Hematopoietic multipotent progenitor cell (in vitro differentiated cells): ENCODE data around the gene EHHADH. TPM values are rescaled to one million over a fixed set of nuclear protein-coding genes. Genes with fewer than 3 reads are reported as not detected.
"Not testable (repeated sequence)": the region's sequence is repeated elsewhere in the genome, so short reads cannot be mapped to it uniquely, and the experiment has no call there.

Experiments
- DNase-seq, 3 donors: peaks; one replicate each; pipeline ENCODE4 v3.0.0-alpha.2; 2011 to 2015; ENCODE audit warnings: low read depth in 2 of 3, low spot score in 2 of 3
- total RNA-seq: library from RNA; depleted of rRNA; stranded (reverse); fragments of >200 nt; gene quantifications from one replicate; pipeline ENCODE4 v1.2.3, GENCODE V29; 2012

Gene EHHADH
- total RNA-seq: 4.0 TPM

DNA sequence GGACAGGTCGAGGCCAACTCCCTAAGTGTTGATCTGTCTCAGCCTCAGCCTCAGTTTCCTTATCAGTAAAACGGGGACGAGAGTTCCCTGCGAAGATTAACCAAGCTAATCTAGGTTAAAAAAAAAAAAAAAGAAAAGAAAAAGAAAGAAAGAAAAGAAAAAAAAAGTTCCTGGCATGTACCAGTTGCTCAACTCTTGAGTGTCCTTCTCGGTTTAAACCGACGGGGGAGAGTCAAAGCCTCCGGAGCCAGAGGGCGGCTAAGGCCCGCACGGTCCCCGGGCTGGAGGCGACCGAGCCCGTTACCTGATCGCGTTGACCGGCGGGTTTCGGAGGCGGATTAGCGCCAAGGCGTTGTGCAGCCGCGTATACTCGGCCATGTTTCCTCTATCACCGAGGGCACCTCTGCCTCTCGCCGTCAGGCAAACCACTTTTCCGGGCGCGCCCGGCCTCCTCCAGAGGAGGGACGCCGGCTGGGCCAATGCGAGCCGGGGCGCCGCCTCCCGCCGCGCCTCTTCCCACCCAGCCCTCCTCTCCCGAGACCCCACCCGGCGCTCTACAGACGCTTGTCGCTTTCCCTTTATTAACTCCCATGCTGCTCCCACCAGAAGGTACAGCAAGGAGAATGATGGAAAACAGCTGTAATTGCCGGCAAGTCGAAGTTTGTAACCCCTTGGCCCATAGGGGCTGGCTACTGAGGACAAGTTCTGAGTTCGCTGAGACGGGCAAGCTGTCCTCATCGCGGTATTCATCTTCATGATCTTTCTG lies at the start of gene EHHADH:
EHHADH (minus strand) TSS at position 405 of the 766 bp plus-strand sequence; CDS start at position 378, 27 bp downstream.
- peak; percentile 16 to 71 (median 64) for DNase-seq

DNA sequence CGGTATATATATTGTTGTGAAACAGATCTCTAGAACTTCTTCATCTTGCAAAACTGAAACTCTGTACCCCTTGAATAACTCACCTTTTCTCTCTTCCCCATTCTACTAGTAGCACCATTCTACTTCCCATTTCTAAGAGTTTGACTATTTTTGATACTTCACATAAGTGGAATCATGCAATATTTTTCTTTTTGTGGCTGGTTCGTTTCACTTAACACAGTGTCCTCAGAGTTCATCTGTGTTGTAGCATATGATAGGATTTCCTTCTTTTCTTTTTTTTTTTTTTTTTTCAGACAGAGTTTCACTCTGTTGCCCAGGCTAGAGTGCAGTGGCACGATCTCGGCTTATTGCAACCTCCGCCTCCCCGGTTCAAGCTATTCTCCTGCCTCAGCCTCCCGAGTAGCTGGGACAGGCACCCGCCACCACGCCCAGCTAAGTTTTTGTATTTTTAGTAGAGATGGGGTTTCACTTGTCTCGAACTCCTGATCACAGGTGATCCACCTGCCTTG lies 46.1 kb upstream of the EHHADH start:
- DNase-seq: not testable (repeated sequence)

DNA sequence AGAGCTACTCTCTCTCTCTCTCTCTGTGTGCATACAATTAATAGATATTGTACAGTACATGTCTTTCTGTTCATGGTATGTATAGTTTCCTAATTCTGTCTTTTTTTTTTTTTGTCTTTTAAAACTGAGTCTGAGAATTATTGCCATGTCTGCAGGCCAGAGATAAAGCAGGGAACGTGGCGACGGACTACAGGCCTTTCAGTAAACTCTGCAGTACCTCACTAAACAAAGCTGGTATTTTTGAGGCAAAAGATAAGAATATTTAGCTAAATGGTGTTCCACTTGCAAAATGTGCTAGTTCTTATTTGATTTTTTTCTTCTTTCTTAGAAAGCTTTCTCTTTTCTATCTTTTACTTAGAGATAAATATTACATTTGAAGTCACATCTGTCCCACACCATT lies 44.0 kb upstream of the EHHADH start:
- DNase-seq: no peak

DNA sequence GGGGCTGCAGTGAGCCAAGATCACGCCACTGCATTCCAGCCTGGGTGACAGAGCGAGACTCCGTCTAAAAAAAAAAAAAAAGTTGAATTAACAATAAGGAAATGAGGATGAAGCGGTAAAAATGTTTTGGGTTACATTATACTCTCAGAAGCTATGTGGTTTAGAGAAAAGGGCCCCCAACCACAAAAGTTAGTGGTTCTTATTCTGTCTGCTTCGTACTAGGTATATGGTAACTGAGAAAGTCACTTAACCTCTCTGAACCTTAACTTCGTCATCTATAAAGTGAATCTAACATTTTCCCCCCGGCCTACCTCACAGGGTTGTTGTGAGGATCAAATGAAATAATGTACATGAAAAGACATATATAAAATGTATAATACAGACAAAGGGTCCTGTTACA lies 38.4 kb upstream of the EHHADH start:
- DNase-seq: no peak

DNA sequence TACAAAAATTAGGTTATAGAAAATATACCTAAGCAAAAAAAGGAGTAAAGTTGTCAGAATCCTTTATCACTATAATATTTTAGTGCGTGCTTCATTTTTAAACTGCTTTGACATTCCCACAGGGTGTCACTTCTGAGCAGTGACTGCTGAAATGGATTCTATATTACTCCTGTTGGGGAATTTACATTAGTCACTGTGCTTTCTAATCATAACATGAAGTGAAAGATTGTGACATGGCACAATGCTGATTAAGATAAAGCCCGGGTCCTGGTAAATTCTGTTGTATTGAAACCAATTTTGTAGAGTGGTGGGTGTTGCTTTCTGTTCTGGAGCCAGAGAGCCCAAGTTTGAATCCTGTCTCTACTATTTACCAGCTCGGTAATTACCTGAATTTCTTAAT lies 36.4 kb upstream of the EHHADH start:
- DNase-seq: no peak

DNA sequence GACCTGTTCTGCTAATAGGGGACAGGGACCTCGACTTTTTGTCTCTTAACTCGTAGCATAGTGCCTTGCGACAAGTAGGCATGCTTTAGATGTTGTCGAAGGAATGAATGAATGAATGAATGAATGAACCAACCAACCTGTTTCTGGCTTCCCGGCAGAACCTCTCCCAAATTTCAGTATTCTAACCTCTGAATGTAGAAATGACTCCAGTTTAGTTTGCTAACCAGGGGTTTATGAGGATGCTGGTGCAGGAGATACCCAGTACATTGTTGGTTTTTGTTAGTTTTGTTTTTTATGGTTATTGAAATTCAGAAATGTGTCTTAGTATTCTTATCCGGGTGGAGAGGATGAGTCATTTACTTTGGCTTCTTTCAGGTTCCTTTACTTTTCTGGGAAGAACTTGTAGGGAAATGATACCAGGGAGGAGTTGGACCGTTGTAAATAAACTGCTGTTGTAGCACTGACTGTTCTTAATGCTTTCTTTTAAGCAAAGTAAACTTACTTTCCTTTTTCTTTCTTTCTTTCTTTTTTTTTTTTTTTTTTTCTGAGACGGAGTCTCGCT lies 29.6 kb upstream of the EHHADH start:
- DNase-seq: no peak

DNA sequence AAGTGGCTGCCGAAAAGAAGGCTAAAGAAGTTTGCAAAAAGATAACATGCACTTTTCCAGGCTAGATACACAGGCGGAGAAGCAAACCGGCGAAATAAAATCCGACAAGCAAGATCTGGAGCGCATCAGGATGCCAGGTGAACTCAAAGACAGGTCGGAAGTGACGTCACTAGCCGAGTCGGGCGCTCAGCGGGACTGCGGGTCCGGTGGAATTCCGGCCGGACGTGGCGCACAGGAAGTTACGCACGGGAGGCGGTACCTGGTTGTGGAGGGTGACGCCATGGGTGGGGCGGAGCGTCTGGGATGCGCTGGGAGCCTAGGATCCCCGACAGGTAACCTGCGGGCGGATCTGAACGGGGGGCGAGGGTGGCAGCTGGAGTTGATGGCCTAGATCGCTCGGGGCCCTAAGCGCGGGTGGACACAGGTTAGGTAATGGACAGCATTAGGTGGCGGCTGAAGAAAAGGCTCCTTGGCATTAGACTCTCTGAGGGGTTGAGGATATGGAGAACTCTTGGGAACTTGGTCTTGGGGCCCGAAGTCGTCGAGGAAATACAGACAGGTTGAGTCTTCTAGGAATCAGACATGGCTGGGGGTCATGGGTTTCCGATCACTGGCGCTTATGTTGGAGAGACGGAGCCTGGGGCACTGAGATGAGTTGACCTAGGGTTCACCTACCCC lies 29.0 kb upstream of the EHHADH start:
- DNase-seq: peak; percentile 86 to 96 (median 92)

DNA sequence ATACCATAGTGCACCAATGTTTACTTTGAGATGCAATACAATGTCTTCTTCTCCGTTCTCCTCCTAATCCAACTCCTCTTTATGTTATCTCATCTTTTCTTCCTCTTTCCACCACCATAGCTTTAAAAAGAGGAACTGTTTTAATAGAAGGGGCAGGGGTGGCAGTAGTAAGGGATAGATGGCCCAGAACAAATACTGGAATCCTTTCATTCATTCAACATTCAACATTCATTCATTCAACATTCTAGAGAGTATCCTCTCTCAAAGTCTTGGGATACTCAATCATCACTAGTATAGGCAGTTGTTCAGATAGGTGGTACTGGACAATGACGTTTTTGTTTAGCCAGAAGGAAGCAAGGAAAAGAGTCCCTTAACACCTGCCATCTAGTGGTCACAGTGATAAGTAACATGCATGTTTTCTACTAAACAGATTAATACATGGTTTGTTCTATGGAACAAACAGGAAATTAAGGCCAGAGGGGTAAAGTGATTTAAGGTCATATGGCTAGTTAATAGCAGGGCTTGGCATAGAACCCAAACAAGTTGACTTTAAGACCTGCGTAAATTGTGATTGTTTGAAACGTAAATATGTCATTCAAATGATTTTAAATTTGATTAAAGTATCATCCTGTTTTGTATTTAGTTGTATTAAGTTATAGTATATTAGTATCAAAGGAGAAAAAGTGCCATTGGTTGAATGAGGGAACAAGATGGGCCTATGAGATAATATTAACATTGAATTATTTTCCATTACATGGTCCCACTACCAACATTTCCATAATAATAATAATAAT lies 26.9 kb upstream of the EHHADH start:
- DNase-seq: peak in 2 of 3 donors; percentile 39 to 73

DNA sequence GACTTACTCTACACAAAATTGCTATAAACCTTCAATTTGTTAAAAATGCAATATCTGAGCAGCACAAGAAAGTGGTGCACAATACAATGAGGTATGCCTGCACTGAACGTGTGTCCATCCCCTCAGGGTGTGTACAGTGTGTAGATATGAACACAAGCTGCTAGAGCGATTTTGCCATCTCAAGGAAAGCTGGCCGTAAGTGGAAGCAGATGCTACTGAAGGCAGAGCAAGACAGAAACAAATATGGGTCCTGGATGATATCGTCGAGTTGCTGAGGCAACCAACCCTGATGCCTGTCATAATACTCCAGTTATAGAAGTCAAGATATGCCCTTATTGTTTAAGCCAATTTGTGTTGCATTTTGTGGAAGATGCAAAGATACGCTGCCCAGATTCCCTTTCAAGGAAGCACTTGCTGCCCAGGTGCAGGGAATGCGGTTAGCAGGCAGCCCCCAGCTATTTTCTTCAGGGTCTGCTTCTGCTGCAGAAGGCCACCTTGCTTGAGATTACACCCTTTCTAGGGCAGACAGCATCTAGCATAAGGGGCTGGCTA lies 25.8 kb upstream of the EHHADH start:
- DNase-seq: no peak

DNA sequence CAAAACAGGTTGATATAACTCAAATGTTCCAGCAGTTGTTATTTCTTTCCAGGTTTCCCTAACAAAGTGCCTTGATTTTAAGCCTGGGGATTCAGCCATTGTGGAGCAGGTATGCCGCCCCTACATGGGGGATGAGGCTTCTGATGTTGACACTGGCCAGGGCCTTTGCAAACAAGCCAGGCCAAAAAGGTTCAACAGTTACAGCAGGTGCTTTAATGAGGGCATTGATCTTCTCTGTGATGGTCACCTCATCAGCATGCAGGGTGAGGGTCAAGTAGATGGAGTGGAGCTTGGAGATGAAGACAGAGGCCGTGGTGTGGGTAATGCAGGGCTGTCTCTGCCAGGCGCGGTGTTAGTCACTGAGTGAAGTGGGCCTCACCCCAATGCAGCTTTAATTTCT lies 22.6 kb upstream of the EHHADH start:
- DNase-seq: no peak

DNA sequence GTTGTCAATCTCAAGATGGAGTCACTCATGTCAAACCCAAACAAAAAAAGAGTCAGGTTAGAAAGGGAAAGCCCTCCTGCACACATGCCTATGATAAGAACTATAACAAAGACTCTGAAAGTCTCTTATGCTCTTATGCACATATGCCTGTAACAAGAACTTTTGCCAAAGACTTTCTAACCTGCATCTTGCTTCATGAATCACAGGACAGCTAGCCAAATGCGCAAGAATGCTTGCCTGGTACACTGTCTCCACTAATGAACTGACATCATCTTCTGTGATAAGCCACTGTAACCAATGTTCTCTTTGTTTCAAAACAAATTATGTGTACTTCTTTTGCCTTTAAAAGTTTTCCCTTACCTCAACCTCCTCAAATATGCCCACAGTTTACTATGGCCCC lies 18.2 kb upstream of the EHHADH start:
- no peak for DNase-seq

DNA sequence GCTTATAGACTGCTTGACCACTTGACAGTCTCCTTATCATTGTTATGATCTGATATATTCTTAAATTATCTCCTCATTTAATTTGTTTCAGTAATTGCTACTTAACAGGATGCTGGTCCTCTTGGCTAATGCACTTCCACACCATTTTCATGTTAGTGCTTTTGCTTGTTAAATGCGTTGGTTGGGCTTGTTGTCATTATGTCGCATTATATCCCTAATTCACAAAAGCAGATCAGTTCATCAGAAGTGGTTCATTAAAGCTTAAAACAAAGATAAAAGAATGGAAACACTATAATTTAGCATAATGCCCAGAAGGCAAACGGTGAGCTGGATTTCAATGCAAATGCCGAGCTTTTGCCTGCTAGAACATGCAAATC lies 17.1 kb upstream of the EHHADH start:
- DNase-seq: no peak

DNA sequence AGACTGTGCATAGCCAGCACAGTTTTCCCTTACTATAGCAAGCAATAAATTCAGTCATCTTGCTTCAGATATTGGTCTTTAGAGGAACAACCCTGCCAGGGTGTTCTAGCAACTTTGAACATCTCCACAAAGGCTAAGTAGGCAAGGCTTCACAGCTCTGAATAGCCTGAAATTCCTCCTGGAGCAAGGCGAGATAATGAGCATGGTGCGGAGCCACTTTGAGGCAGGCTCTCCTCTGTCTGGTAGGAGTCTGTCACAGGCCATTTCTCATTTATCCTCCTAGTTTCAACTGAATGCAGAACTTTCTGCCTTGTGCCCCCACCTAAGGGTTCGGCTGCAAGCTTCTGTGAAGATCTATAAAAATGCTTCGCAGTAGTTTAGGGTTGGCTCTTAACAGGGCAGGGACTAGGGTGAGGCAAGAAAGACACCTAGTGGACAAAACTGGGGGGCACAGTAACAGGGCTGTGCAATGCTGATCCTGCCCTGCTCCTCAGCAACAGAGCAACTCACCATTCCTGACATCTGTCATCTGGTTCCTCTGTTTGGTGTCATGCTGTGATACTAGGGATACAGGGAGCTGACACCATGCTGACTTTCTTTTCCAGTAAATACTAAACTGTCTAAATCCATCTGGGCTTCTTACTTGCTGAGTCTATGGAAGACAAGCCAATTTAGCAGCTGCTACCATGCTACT lies 16.6 kb upstream of the EHHADH start:
- DNase-seq: peak in 1 of 3 donors; percentile 47

DNA sequence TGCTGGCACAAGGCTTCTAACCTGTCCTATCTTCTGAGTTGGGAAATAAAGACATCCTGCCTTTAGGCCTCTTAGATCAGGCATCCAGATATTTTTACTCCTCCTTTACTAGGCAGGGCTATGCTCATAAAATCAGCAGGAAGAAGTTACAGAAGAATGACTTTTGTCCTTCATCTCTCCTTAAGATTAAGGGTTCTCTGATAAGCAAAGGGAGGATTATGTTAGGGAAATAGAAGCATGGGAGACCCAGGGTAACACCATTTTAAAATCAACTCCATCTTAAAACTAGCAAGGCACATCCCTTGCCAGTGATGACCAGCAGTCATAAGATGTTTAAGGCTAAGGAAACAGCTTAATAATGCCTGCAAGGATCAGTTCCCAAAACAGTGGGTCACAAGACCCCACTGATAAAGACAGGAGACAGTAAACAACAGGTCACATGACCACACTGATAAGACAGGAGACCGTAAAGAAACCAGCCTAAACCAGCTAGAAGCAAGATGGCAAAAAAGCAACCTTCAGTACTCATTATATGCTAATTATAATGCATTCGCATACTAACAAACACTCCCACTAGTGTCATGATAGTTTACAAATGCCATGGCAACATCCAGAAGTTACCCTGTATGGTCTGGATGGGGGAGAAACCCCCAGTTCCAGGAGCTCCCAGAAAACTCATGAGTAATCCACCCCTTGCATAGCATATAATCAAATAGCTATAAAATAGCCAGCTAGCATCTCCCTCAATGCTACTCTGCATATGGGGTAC lies 14.5 kb upstream of the EHHADH start:
- no peak for DNase-seq

DNA sequence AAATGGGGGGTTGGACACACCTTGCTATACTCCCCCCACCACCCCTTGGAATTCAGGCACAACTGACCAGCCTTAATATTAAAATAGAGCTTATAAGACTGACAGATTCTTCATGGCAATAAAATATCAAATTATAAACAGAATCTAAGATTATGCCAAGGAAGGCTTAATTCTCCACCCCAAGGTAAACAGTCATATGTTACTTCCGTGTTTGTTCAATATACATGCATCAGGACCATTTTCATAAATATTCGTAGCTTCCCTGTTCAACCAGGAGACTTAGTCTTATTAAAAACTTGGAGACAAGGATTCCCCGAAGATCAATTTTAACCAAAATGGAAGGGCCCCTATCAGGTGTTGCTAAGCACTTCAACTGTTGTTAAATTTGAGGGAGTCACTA lies 13.3 kb upstream of the EHHADH start:
- no peak for DNase-seq

DNA sequence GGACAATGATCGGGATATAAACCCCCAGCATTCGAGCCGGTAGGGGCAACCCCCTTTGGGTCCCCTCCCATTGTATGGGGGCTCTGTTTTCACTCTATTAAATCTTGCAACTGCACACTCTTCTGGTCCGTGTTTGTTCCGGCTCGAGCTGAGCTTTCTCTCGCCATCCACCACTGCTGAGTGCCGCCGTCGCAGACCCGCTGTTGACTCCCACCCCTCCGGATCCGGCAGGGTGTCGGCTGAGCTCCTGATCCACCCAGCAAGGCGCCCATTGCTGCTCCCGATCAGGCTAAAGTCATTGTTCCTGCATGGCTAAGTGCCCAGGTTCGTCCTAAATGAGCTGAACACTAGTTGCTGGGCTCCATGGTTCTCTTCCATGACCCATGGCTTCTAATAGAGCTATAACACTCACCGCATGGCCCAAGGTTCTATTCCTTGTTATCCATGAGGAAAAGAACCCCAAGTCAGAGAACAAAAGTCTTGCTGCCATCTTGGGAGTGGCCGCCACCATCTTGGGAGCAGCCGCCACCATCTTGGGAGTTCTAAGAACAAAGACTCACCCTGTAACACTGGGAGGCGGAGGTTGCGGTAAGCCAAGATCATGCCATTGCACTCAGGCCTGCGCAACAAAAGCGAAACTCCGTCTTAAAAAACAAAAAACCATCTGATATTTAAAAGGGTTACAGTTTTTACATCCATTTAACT lies 11.2 kb upstream of the EHHADH start:
- DNase-seq: no peak

DNA sequence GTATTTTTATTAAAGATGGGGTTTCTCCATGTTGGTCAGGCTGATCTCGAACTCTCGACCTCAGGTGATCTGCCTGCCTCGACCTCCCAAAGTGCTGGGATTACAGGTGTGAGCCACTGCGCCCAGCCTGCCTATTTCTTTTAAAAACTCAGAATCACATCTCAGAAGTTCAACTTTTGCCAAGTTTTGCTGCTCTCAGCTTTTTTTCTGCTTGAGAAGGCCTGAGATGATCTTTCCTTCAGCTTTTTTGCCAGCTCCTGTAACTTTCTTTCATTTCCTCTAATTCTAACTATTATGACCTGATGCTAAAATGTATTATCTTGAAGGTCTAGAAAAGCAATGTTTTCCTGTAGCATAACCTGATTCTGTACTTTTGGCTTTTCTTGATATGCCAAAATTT lies 9.6 kb upstream of the EHHADH start:
- no peak for DNase-seq

DNA sequence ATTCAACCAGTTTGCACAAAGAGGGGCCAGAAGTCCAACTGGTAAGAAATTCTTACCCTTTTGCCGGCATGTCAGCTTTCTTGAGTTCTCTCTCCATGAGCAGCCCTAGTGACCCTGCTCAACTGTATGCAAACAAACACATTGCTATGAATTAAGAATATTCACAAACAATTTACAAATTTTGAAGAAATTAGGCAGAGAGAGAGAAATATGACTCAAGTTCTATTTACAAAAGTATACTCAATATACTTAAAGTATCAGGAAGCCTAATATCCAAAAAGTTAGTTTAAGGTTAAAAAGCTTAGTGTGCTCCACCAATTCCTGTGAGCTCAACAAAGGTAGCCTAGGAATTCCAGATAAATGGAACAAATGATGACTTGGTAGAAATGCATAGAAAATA lies 3.5 kb upstream of the EHHADH start:
- DNase-seq: no peak

DNA sequence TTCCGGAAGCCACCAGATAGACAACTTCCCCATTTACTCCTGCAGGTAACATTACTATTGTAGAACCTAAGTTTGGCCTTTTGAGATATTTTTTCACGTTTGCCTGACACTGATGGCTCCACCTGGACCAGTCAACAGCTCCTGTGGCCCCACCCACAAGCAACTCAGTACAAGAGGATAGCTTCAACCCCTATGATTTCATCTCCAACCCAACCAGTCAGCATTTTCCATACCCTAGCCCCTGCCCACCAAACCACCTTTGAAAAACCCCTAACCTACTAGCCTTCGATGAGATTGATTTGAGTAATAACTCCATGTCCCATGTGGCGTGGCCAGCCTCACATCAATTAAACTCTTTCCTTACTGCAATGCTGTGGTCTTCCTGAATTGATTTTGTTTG lies 950 bp upstream of the EHHADH start:
- no peak for DNase-seq
